Occipital lobe (tissue), 2 donors: ENCODE results near the gene AP2M1. TPM values are rescaled to one million over a fixed set of nuclear protein-coding genes. Genes with fewer than 3 reads are reported as not detected.
A peak's percentile ranks its signal among the peaks of the same experiment; 100 is the strongest.

Source experiments
- DNase-seq: peaks from one replicate; lab custom pipeline; 2025; lab: John Stamatoyannopoulos, UW
- total RNA-seq: library from RNA; depleted of rRNA; stranded (reverse); fragments of >200 nt; gene quantifications from one replicate; pipeline ENCODE4 v1.2.3, GENCODE V29; 2014

The AP2M1 gene
- total RNA-seq, 1 donor from 2014 or later = 263 TPM

DNA sequence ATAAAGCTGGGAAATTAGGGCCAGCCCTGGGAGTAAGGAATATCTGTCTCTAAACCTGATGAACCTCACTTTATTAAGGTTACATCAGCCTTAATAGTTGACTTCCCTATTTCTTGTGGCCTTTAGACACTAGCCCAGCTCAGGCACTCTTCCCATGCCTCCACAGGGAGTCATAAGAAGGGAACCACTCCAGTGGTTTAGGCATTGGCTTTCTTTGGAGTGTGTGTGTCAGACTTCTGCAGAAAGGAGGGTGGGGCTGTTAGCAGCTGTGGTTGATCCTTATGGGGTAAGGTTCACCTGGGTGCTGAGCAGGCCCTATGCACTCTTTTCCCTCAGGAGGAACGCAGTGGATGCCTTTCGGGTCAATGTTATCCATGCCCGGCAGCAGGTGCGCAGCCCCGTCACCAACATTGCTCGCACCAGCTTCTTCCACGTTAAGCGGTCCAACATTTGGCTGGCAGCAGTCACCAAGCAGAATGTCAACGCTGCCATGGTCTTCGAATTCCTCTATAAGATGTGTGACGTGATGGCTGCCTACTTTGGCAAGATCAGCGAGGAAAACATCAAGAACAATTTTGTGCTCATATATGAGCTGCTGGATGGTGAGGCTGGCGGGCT, 4.0 kb downstream of the AP2M1 start:
- DNase-seq = no peak

DNA sequence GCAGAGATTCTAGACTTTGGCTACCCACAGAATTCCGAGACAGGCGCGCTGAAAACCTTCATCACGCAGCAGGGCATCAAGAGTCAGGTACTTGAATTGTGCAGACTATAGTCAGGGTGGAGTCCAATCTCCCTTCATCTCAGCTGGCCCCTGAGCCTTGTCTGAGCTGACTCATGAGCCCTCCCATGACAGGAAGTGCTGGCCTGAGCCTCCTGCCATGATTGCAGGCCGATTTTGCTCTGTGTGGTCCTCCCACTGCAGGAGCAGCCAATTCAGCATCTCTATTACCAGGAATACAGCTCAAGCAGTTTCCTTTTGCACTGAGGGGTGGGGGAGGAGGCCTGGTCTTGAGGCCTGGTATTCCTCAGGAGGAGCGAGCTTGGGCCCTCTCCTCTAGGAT, 5.5 kb downstream of the AP2M1 start:
- no peak for DNase-seq

DNA sequence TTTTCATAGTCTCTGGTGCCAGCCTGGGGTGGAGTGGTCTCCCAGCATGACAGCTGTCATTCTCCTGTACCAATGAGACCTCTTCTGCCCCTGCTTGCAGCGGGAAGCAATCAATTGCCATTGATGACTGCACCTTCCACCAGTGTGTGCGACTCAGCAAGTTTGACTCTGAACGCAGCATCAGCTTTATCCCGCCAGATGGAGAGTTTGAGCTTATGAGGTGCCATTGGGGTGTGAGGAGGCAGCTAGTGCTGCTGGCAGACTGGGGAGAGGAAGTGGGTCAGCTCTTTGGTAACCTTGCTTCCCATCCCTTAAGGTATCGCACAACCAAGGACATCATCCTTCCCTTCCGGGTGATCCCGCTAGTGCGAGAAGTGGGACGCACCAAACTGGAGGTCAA, 6.9 kb downstream of the AP2M1 start:
- DNase-seq = no peak

DNA sequence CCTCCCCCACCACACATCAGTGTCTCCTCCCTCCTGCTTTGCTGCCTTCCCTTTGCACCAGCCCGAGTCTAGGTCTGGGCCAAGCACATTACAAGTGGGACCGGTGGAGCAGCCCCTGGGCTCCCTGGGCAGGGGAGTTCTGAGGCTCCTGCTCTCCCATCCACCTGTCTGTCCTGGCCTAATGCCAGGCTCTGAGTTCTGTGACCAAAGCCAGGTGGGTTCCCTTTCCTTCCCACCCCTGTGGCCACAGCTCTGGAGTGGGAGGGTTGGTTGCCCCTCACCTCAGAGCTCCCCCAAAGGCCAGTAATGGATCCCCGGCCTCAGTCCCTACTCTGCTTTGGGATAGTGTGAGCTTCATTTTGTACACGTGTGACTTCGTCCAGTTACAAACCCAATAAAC, 9.0 kb downstream of the AP2M1 start:
- no peak for DNase-seq

DNA sequence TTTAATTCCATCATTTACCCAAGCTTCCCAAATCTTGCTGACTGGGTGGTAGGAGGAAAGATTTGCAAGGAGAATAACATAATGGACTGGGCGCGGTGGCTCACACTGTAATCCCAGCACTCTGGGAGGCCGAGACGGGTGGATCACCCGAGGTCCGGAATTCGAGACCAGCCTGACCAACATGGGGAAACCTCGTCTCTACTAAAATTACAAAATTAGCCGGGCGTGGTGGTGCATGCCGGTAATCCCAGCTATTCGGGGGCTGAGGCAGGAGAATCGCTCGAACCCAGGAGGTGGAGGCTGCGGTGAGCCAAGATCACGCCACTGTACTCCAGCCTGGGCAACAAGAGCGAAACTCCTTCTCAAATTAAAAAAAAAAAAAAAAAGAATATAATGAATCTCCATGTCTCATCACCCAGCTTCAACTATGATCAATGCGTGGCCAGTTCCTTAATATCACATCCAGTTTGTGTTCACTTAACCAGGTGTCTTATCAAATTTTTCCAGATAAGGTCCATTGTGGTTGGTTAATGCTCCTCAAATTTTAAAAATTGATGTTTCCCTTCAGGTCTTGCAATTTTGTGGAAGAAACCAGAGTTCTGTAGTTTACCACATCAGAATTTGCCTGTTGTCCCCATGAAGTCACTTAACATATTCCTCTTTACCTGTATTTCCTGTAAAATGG, 10.0 kb downstream of the AP2M1 start:
- DNase-seq = no peak

DNA sequence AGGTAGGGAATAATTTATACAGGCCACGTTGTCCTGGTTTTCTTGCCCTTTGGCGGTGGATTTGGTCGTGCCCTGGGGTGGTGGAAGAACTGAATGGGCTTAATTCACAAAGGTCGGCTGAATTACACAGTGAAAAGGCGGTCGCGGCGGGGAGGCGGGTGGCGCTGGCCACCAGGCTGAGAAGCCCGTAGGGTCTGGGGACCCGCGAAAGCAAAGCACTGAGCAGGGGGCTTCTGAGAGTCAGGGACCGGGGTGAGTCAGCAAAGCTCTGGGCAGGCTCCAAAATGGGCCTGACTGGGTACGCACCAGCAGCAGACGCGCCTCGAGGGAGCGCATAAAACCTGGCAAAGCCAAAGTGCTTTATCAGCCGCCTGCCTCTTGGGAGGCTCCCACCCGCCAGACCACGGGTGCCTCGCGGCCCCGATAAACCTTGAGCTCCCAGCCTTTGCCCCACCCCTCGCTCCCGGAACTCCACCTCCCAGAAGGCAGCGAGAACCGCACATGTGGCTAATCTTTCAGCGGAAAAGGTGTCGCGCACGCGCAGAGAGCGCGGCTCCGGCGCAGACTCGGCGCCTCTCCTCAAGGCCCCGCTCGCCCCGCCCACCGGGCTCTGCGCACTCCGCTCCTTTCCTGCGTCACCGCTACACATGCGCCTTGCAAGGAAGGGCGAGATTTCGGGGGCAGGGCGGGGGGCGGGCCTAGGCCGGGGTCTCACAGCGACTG, 11.0 kb downstream of the AP2M1 start:
- peak; percentile 98 for DNase-seq

DNA sequence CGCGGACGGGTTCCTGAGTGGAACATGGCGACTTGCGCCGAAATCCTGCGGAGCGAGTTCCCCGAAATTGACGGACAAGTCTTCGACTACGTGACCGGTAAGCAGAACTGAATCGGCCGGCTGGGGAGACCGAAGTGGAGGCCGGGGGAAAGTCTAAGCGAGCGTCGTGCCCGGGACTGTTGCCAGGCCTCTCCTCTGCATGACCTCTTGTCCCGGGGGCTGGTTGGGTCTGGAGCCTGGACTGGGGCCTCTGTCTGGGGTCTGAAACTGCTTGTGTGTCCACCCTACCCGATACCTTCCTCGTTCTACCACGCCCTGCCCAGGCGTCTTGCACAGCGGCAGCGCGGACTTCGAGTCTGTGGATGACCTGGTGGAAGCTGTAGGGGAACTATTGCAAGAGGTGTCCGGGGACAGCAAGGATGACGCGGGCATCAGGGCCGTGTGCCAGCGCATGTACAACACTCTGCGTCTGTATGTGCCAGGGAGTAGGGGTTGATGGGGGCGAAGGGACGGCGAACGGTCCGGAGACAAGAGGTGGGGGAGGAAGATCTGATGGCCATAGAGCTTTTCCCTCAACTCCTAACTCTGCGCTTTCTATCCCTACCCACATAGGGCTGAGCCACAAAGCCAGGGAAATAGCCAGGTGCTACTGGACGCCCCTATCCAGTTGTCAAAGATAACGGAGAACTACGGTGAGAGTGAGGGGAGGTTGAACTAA, 11.7 kb downstream of the AP2M1 start, which contains the start of gene ABCF3:
Gene ABCF3, plus strand, starts transcription at position 16 of the 718 bp plus-strand sequence. Its CDS starts 9 bp downstream, at position 25.
- DNase-seq = peak; percentile 63

DNA sequence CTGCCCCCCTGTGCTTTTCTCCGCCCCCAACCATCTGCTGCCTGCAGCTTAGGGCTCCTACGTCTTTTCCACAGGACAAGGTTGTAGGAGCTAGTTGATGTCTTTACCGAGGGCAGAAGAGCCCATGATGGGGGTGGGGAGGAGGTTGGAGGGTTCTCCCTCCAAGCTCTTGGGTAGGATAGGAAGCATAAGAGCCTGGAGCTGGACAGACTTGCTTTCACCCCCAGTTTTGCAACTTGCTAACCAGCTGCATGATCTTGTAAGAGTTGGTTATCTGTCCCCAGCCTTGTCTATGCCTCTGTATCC, 12.2 kb downstream of the AP2M1 start:
- no peak for DNase-seq

DNA sequence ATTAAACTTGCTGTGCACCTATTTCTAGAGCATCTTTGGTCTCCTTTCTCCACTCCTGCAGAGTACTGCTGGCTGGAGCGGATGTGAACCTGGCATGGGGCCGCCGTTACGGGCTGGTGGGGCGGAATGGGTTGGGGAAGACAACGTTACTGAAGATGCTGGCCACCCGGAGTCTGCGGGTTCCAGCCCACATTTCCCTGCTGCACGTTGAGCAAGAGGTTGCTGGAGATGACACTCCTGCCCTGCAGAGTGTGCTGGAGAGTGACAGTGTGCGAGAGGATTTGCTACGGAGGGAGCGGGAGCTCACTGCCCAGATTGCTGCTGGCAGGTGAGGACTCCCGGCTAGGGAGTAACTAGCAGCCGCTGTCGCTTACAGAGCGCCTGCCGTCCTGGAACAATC, 13.4 kb downstream of the AP2M1 start:
- no peak for DNase-seq

DNA sequence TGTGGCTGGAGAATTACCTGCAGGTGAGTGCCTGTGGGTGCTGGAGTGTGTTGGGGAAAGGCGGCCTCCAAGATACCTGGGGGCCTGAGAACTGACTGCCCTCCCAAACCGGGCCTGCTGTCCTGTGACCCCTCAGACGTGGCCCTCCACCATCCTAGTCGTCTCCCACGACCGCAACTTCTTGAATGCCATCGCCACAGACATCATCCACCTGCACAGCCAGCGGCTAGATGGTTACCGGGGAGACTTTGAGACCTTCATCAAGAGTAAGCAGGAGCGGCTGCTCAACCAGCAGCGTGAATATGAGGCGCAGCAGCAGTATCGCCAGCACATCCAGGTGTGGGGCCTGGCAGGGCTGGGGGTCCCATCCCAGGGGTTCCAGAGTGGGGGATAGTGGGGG, 14.8 kb downstream of the AP2M1 start:
- DNase-seq = no peak

DNA sequence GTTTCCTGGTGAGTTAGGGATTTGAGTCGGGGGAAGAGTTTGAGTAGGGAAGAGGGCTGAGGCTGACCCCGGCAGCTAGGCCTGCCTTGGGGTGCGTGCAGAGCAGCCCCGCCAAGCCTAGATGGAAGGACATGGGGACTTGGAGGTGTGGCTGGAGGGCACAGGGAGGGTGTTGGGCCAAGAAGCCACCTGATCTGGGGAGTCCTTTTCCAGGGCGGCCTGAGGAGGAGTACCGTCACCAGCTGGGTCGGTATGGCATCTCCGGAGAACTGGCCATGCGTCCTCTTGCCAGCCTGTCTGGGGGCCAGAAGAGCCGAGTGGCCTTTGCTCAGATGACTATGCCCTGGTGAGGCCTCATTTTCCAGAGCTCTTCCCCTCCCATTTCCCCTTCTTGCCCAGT, 18.2 kb downstream of the AP2M1 start:
- DNase-seq = no peak

DNA sequence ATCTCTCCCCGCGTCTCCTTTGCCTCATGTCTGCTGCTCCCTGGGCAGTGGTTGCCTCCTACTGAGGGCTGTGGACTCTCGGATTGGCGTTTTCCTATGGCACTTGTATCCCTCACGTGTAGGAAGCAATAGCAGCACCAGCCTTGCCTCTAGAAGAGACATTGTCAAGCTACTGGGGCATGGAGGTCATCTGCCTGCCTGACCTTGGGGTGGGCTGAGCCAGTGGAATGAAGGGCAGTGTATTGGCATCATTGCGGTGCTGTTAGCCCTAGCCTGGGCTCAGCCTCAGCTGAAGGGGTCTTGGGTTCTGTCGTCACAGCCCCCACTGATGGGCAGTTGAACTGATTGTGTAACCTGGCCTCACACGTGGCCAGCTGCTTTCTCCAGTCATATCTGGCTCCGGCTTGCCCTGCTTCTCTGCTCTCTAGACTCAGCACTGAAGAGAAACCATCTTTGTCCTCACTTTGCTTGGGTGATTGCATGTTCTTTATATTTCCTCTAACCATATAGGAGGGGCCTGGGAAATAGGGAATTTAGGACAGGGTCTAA, 19.4 kb downstream of the AP2M1 start:
- DNase-seq = no peak

DNA sequence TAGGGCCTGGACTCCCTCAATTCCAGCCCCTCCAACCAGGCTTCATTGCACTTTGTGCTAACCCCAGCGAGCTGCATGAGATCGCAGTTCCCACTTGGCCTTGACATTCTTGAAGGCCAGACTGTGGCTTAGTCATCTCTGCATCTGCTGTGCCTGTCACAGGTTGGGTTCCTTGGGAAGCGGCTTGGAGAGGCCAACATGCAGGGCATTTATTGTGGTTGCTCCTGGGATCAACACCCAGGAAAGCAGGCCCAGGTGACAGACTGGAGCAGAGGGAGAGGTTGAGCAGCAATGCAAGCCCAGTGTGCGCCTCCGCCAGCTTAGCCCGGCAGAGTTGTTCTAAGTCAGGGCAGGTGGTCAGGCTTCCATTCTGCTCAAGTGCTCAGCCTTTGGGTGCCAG, 21.9 kb downstream of the AP2M1 start:
- DNase-seq = no peak

DNA sequence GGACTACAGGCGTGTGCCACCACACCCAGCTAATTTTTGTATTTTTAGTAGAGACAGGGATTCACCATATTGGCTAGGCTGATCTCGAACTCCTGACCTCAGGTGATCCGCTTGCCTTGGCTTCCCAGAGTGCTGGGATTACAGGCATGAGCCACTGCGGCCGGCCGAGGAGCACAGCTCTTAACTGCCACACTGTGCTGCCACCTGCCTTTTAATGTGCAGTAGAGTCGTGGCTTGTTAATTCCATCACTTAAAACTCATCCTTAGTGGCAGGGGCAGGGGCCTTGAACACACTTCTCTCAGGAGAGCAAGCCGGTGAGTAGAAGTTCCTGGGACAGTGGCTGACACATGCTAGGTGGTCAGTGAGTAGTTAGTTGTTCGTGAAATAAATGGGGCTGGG, 23.9 kb downstream of the AP2M1 start:
- DNase-seq = no peak

DNA sequence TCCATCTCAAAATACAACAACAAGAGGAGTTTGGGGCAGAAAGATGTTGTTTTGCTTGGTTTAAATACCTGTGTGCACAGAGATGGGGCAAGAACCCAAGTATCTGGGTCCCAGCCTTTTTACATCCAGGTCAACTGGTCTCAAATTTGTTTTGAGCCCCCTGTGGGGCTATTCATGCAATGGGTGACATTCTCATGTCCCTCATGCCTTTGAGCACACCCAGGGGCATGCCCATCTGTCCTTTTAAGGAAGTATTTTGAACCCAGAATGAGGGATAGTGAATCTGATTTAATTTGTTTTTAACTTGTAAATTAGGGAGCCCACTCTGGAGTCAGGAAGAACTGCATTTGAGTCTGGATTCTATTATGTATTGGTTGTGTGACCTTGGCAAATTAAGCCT, 26.2 kb downstream of the AP2M1 start:
- no peak for DNase-seq

DNA sequence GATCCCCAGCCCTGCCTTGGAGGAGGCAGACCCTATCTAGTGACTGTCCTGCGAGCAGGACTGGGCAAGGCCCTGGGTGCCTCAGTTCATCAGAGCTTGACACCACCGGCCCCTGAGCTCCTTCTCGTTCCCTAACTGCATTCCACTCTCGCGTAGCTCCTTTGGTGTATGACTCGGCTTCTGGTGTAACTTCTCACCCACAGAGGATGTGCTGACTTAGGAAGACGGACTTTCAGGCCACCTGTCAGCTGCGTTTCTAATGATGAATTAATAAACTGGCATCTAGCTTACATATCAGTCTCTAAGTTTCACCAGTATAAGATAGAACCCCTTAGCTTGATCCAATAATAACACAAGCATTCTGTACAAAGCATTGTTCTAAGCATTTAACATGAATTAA, 28.9 kb downstream of the AP2M1 start:
- no peak for DNase-seq

DNA sequence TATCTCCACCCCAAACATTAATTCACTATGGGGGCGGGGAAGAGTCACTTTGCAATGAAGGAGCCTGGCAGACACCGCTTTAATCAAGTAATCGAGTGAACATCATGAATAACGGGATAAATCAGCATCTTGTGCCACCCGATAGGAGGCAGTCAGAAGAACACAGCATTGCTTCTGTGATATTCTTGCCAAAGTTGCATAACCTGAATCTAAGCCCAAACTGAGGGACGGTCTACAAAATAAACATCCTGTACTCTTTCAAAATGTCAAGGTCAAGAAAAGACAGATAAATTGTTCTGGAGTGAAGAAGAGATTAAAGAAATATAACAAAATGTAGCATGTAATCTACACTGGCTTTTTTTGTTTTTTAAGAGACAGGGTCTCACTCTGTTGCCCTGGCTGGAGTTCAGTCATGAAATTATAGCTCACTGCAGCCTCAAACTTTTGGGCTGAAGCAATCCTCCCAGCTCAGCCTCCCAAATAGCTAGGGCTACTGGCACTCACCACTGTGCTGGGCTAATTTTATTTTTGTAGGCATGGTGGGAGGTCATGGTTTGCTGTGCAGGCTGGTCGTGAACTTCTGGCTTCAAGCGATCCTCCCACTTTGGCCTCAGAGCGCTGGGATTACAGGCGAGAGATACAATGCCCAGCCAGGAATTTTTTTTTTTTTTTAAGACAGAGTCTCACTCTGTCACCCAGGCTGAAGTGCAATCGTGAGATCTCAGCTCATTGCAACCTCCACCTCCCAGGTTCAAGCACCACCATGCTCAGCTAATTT, 34.7 kb downstream of the AP2M1 start:
- no peak for DNase-seq

DNA sequence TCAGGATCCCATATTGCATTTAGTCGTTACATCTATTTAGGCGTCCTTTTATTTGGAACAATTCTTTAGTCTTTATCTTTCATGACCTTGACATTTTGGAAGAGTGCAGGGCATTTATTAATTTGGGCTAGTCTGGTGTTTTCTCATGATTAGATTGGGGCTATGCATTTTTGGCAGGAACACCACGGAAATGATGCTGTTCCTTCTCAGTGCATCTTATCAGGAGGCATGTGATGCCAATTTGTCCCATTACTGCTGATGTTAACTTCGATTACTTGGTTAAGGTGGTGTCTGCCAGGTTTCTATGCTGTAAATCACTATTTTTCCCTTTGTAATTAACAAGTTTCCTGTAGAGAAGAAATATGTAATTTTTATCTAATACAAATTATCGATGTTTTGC, 36.6 kb downstream of the AP2M1 start:
- no peak for DNase-seq

DNA sequence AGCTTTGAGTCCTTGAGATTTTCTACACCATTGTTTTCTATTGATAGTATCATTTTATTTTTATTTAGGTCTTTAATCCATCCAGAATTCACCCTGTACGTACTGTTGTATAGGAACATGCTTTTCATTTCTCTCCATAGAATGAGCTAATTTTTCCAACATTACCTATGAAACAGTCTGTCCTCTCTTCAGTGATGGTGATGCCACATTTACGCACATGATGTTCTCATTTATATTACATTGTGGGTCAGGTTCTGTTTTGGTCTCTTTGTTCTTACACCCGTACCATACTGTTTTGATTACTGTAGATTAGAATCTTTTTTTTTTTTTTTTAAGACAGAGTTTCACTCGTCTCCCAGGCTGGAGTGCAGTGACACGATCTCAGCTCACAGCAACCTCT, 37.1 kb downstream of the AP2M1 start:
- DNase-seq = no peak

DNA sequence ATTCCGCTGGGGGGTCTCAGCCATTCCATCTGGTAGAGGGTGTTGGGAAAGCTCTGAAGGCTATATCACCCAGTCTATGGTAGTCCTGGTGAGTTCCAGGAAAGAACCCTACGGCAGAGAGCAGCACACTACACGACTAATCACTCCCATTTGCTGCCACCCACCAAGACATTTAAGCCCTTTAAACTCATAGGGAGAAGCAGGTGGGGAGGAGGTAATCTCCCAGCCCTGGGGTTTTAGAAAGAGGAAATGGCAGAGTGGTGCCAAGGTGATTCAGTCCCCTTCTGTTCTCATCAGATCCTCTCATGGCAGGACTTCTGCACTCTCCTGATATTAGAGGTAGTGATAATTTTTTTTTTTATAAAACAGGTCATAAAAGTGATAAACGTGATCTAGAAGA, 44.2 kb downstream of the AP2M1 start:
- no peak for DNase-seq

DNA sequence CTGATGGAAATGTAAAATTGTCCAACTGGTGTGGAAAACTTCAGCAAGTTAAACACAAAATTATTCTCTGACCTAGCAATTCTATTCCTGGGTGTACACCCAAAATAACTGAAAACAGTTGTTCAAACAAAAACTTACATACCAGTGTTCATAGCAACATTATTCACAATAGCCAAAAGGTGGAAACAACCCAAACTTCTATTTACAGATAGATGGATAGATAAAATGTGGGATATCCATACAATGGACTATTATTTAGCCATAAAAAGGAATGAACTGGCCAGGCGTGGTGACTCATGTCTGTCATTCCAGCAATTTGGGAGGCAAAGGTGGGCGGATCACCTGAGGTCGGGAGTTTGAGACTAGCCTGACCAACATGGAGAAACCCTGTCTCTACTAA, 47.9 kb downstream of the AP2M1 start:
- DNase-seq = no peak
